B cell (primary cell): ENCODE measurements around the gene LAMTOR2. TPM values are rescaled to one million over a fixed set of nuclear protein-coding genes. Genes with fewer than 3 reads are reported as not detected.

Source experiments
- ATAC-seq: fragments of 200-7000 bp; cut with Tn5 transposase; one replicate; pipeline ENCODE4 v1.10.0; 2021; ENCODE audit warnings: low read depth, mild to moderate bottlenecking, moderate number of reproducible peaks, moderate library complexity
- CTCF ChIA-PET: fragments of 350-600 bp; sonication (Branson Sonifier 250); formaldehyde crosslinking; loops from one replicate; lab custom pipeline; 2021; ENCODE audit warnings: antibody characterized with exemption, inconsistent platforms; lab: Charles Lee
- POLR2A ChIA-PET: fragments of 350-600 bp; sonication (Branson Sonifier 250); formaldehyde crosslinking; loops from one replicate; lab custom pipeline; 2021; ENCODE audit warnings: antibody characterized with exemption; lab: Charles Lee
- DNase-seq: peaks from one replicate; pipeline ENCODE4 v3.0.0; 2013
- H2AFZ ChIP-seq: 2 replicates; pipeline ENCODE4 v1.6.1; 2012; ENCODE audit warnings: mild to moderate bottlenecking, low read depth, low read length; ENCODE audit not compliant: insufficient read depth, poor library complexity, severe bottlenecking
- H3K27ac ChIP-seq, 2 donors: 1 replicate in 1 of 2; 2 replicates in 1 of 2; pipeline ENCODE4 v1.5.1; 2012 to 2013; ENCODE audit warnings: low read length in 2 of 2, mild to moderate bottlenecking in 2 of 2, moderate library complexity in 1 of 2
- H3K27me3 ChIP-seq, 4 experiments: fragments of 200-600 bp in 1 of 4; sonication (generic) in 1 of 4; replicated peaks in 1 of 4; 1 replicate in 2 of 4; 2 replicates in 2 of 4; pipeline versions ENCODE4 v1.6.1 to v1.7.0; 2013 to 2016; ENCODE audit warnings: low read length in 3 of 4, mild to moderate bottlenecking in 2 of 4, mixed read lengths in 1 of 4, moderate library complexity in 1 of 4; ENCODE audit not compliant: insufficient read depth in 4 of 4, control insufficient read depth in 3 of 4; ENCODE audit errors: control extremely low read depth in 1 of 4
- H3K36me3 ChIP-seq, 2 experiments: replicated peaks in 1 of 2; 1 replicate in 1 of 2; 2 replicates in 1 of 2; pipeline versions ENCODE4 v1.6.1 to v1.7.1; 2013; ENCODE audit warnings: low read length in 1 of 2; ENCODE audit not compliant: insufficient read depth in 2 of 2, control insufficient read depth in 1 of 2; ENCODE audit errors: control extremely low read depth in 1 of 2, extremely low read depth in 1 of 2
- H3K4me1 ChIP-seq, 2 donors: fragments of 200-600 bp in 1 of 2; sonication (generic) in 1 of 2; 1 replicate in 1 of 2; 2 replicates in 1 of 2; pipeline versions ENCODE4 v1.5.1 to v1.6.1; 2013 to 2017; ENCODE audit warnings: low read length in 2 of 2; ENCODE audit not compliant: control insufficient read depth in 2 of 2, insufficient read depth in 2 of 2
- H3K4me2 ChIP-seq: replicated peaks from 2 replicates; pipeline ENCODE3; 2012; ENCODE audit warnings: mild to moderate bottlenecking, low read depth, low read length; ENCODE audit not compliant: poor library complexity, severe bottlenecking
- H3K4me3 ChIP-seq, 5 experiments: fragments of 200-600 bp in 1 of 5; sonication (generic) in 1 of 5; 1 replicate in 3 of 5; 2 replicates in 2 of 5; pipeline versions ENCODE4 v1.5.1 to v1.7.0; 2011 to 2016; ENCODE audit warnings: low read length in 4 of 5, mild to moderate bottlenecking in 4 of 5, low read depth in 2 of 5, control low read depth in 1 of 5, moderate library complexity in 1 of 5; ENCODE audit not compliant: insufficient read depth in 1 of 5; ENCODE audit errors: control extremely low read depth in 1 of 5, extremely low read depth in 1 of 5
- H3K79me2 ChIP-seq: fragments of 200-600 bp; sonication (generic); one replicate; pipeline ENCODE4 v1.6.0; 2016; ENCODE audit warnings: low read length; ENCODE audit not compliant: control insufficient read depth, insufficient read depth
- H3K9ac ChIP-seq: fragments of 200-600 bp; sonication (generic); 2 replicates; pipeline ENCODE4 v1.6.1; 2017; ENCODE audit warnings: mild to moderate bottlenecking, low read length, moderate library complexity
- H3K9me3 ChIP-seq, 3 donors: one replicate each; pipeline versions ENCODE4 v1.6.1 to v1.7.1; 2013; ENCODE audit warnings: low read length in 2 of 3; ENCODE audit not compliant: control insufficient read depth in 2 of 3, insufficient read depth in 1 of 3; ENCODE audit errors: control extremely low read depth in 1 of 3
- H4K20me1 ChIP-seq: 2 replicates; pipeline ENCODE4 v1.6.0; 2012; ENCODE audit warnings: mild to moderate bottlenecking, low read length; ENCODE audit not compliant: insufficient read depth, control insufficient read depth, poor library complexity, severe bottlenecking
- H3K27ac Mint-ChIP-seq: one replicate; pipeline ENCODE4 v1.8.0; 2021; ENCODE audit warnings: mixed read lengths
- H3K27me3 Mint-ChIP-seq: one replicate; pipeline ENCODE4 v1.8.0; 2021; ENCODE audit warnings: mixed read lengths
- H3K4me1 Mint-ChIP-seq: one replicate; pipeline ENCODE4 v1.8.0; 2021; ENCODE audit warnings: mixed read lengths
- H3K4me3 Mint-ChIP-seq: one replicate; pipeline ENCODE4 v1.8.0; 2021; ENCODE audit warnings: mixed read lengths
- H3K9me3 Mint-ChIP-seq: one replicate; pipeline ENCODE4 v1.8.0; 2022; ENCODE audit warnings: mixed read lengths; ENCODE audit not compliant: insufficient read depth
- EZH2 ChIP-seq: IDR thresholded peaks from 2 replicates; pipeline ENCODE4 v1.6.1; 2012; ENCODE audit warnings: borderline replicate concordance, low read depth, mild to moderate bottlenecking, moderate library complexity, low read length; ENCODE audit not compliant: insufficient read depth, poor library complexity, severe bottlenecking
- WGBS: methylation state at CpG from one replicate; pipeline ENCODE4 v1.1.5; 2013; ENCODE audit warnings: missing lambda C conversion rate; ENCODE audit not compliant: insufficient coverage; 5-methylcytosine and 5-hydroxymethylcytosine counted together
- intact Hi-C: fragments of 100-400 bp; cut with micrococcal nuclease; formaldehyde crosslinking; loops from one replicate; pipeline ENCODE4 v1.10.0; 2022
- polyA plus RNA-seq: library from polyadenylated mRNA; depleted of rRNA; stranded (reverse); fragments of >200 nt; gene quantifications from 2 replicates; pipeline ENCODE4 v1.2.3, GENCODE V29; 2012
- total RNA-seq, 2 donors: library from RNA; stranded (reverse); fragments of 120-200 nt in 1 of 2; gene quantifications; 1 replicate in 1 of 2; 2 replicates in 1 of 2; pipeline versions ENCODE4 v1.2.3 to v1.2.4, GENCODE V29; 2013 to 2022
- TF ChIP-seq, protein P1 (sequence below): fragments of 200-600 bp; IDR thresholded peaks from one replicate; pipeline ENCODE4 v1.8.0; 2022; ENCODE audit warnings: antibody characterized with exemption, mild to moderate bottlenecking

LAMTOR2 gene
- total and polyA plus RNA-seq, 2 donors (not counting 1 experiment from before 2014, with no cell fraction given), result 31.5 to 55.9 TPM

DNA sequence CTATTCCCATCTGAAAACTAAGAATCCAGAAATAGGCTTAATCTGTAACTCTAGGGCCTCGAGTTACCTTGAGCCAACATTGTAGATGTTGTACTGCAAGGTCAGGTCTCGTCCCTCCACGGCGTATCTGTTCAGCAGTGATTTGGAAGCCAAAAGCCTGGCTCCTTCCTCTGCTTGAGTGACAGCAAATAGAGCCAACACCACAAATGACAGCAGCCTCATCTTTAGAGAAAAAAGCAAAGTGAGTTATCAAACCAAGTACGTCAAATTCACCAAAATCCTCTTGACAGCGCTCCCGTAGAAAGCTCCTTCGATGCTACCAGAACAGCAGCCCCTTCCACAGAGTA is 34.7 kb upstream of the LAMTOR2 start:
- H3K36me3 ChIP-seq, result peaks cover 2 to 26% of the 10 kb centered on the region in 2 experiments
- H3K9ac ChIP-seq, result peak overlapping the region; percentile 75
- H4K20me1 ChIP-seq, result peaks cover 6% of the 10 kb centered on the region
- intact Hi-C loops, result loop anchor here (2.0 kb wide), 1 partner anchor 163 kb away; the partner anchor contains the start of gene GON4L
- Mint-ChIP-seq H3K4me3 (peak overlapping the region; percentile 99), H3K4me1 (peaks cover 22% of the 10 kb centered on the region), H3K27ac (peak overlapping the region; percentile 84), H3K27me3 (peaks cover 1% of the 10 kb centered on the region), H3K9me3 (no peaks in the 10 kb centered on the region)
- WGBS, result 85% methylated on average over 8 of the region's 8 CpGs
- ATAC-seq, result no peak
- no peak for DNase-seq
- H3K4me3 ChIP-seq, result peak overlapping the region; percentile 22 to 87 (median 81)
- ChIA-PET CTCF (interaction anchor here (0.8 to 1.9 kb wide), 2 partner anchors 32 to 81 kb away, joined by 3 to 7 read pairs; no protein-coding TSS in a partner anchor), POLR2A (interaction anchor here (0.6 kb wide), 1 partner anchor 328 kb away, joined by 5 read pairs; no protein-coding TSS in a partner anchor)
- peak overlapping the region; percentile 83 for H3K4me2 ChIP-seq
- H3K9me3 ChIP-seq, result no peaks in the 10 kb centered on the region
- peaks cover 0 to 1% (median 0%) of the 10 kb centered on the region in 4 experiments for H3K27me3 ChIP-seq
- H2AFZ ChIP-seq, result peak overlapping the region; percentile 87
- H3K27ac ChIP-seq, result no peak overlapping the region
- TF ChIP-seq, protein P1, sequence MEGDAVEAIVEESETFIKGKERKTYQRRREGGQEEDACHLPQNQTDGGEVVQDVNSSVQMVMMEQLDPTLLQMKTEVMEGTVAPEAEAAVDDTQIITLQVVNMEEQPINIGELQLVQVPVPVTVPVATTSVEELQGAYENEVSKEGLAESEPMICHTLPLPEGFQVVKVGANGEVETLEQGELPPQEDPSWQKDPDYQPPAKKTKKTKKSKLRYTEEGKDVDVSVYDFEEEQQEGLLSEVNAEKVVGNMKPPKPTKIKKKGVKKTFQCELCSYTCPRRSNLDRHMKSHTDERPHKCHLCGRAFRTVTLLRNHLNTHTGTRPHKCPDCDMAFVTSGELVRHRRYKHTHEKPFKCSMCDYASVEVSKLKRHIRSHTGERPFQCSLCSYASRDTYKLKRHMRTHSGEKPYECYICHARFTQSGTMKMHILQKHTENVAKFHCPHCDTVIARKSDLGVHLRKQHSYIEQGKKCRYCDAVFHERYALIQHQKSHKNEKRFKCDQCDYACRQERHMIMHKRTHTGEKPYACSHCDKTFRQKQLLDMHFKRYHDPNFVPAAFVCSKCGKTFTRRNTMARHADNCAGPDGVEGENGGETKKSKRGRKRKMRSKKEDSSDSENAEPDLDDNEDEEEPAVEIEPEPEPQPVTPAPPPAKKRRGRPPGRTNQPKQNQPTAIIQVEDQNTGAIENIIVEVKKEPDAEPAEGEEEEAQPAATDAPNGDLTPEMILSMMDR, result no peak
- no peak for TF ChIP-seq EZH2
- peaks cover 42% of the 10 kb centered on the region for H3K79me2 ChIP-seq
- H3K4me1 ChIP-seq, result peaks cover 9 to 17% of the 10 kb centered on the region in 2 donors
